Memory B cell (primary cell): ENCODE results near the gene ST6GALNAC3.
"Not testable (repeated sequence)": the region's sequence is repeated elsewhere in the genome, so short reads cannot be mapped to it uniquely, and the experiment has no call there.

Source experiments
- ATAC-seq: fragments of 150-1000 bp; cut with Tn5 transposase; 2 replicates; pipeline ENCODE4 v1.10.0; 2021; ENCODE audit warnings: low read depth, mild to moderate bottlenecking, moderate library complexity
- DNase-seq, 2 donors: peaks; one replicate each; pipeline ENCODE4 v3.0.0; 2022; ENCODE audit warnings: low spot score in 2 of 2
- H3K27ac Mint-ChIP-seq: one replicate; pipeline ENCODE4 v1.8.0; 2022; ENCODE audit warnings: mild to moderate bottlenecking, moderate library complexity, mixed read lengths
- H3K27me3 Mint-ChIP-seq: one replicate; pipeline ENCODE4 v1.8.0; 2022; ENCODE audit warnings: mixed read lengths
- H3K36me3 Mint-ChIP-seq: one replicate; pipeline ENCODE4 v1.8.0; 2022; ENCODE audit warnings: mild to moderate bottlenecking, mixed read lengths
- H3K4me1 Mint-ChIP-seq: one replicate; pipeline ENCODE4 v1.8.0; 2022; ENCODE audit warnings: mixed read lengths
- H3K4me3 Mint-ChIP-seq: one replicate; pipeline ENCODE4 v1.8.0; 2022; ENCODE audit warnings: mild to moderate bottlenecking, moderate library complexity, mixed read lengths
- H3K9me3 Mint-ChIP-seq: one replicate; pipeline ENCODE4 v1.8.0; 2022; ENCODE audit warnings: mixed read lengths

Gene ST6GALNAC3

GRCh38 chr1:76083189-76083588 is 8.6 kb downstream of the ST6GALNAC3 start:
- Mint-ChIP-seq H3K27ac (peak overlapping the region; percentile 51), H3K9me3 (no peaks in the 10 kb centered on the region), H3K36me3 (no peaks in the 10 kb centered on the region), H3K4me3 (peak overlapping the region; percentile 66), H3K4me1 (peaks cover 11% of the 10 kb centered on the region), H3K27me3 (peaks cover 2% of the 10 kb centered on the region)
- ATAC-seq, result peak; percentile 66
- no peak for DNase-seq

GRCh38 chr1:76084029-76084627 is 9.6 kb downstream of the ST6GALNAC3 start:
- ATAC-seq (no peak), DNase-seq (no peak)
- Mint-ChIP-seq H3K27ac (no peak overlapping the region), H3K27me3 (peaks cover 3% of the 10 kb centered on the region), H3K36me3 (no peaks in the 10 kb centered on the region), H3K4me1 (peaks cover 11% of the 10 kb centered on the region), H3K9me3 (no peaks in the 10 kb centered on the region), H3K4me3 (no peak overlapping the region)

GRCh38 chr1:76084685-76085084 is 10.1 kb downstream of the ST6GALNAC3 start:
- Mint-ChIP-seq H3K4me3 (no peak overlapping the region), H3K27me3 (peaks cover 2% of the 10 kb centered on the region), H3K27ac (no peak overlapping the region), H3K36me3 (no peaks in the 10 kb centered on the region), H3K9me3 (no peaks in the 10 kb centered on the region), H3K4me1 (peaks cover 11% of the 10 kb centered on the region)
- DNase-seq (no peak), ATAC-seq (no peak)

- Mint-ChIP-seq H3K4me3 (no peak overlapping the region), H3K36me3 (no peaks in the 10 kb centered on the region), H3K27ac (no peak overlapping the region), H3K9me3 (no peaks in the 10 kb centered on the region), H3K4me1 (peaks cover 11% of the 10 kb centered on the region), H3K27me3 (peaks cover 1% of the 10 kb centered on the region)
- ATAC-seq, result no peak
- no peak for DNase-seq
Observed at GRCh38 chr1:76086109-76086508, 11.6 kb downstream of the ST6GALNAC3 start.

- Mint-ChIP-seq H3K9me3 (no peaks in the 10 kb centered on the region), H3K4me1 (peaks cover 11% of the 10 kb centered on the region)
Observed at GRCh38 chr1:76086597-76086996, 12.1 kb downstream of the ST6GALNAC3 start.

GRCh38 chr1:76090283-76091203 is 16.0 kb downstream of the ST6GALNAC3 start:
- peaks cover 3% of the 10 kb centered on the region for H3K27me3 Mint-ChIP-seq
- DNase-seq (no peak), ATAC-seq (no peak)
- H3K36me3 Mint-ChIP-seq, result no peaks in the 10 kb centered on the region
- peaks cover 5% of the 10 kb centered on the region for H3K4me1 Mint-ChIP-seq
- H3K9me3 Mint-ChIP-seq, result no peaks in the 10 kb centered on the region
- H3K27ac Mint-ChIP-seq, result no peak overlapping the region
- H3K4me3 Mint-ChIP-seq, result no peak overlapping the region

More at GRCh38 chr1:76086597-76086996, 12.1 kb downstream of the ST6GALNAC3 start:
- no peak for DNase-seq
- Mint-ChIP-seq H3K27me3 (peaks cover 1% of the 10 kb centered on the region), H3K4me3 (no peak overlapping the region), H3K36me3 (no peaks in the 10 kb centered on the region), H3K27ac (no peak overlapping the region)
- no peak for ATAC-seq

GRCh38 chr1:76092812-76093211 is 18.3 kb downstream of the ST6GALNAC3 start:
- Mint-ChIP-seq H3K9me3 (peaks cover 3% of the 10 kb centered on the region), H3K27me3 (peaks cover 3% of the 10 kb centered on the region), H3K4me3 (no peak overlapping the region), H3K36me3 (peaks cover 2% of the 10 kb centered on the region), H3K4me1 (peaks cover 5% of the 10 kb centered on the region), H3K27ac (no peak overlapping the region)
- no peak for ATAC-seq
- no peak for DNase-seq

GRCh38 chr1:76093522-76094312 is 19.2 kb downstream of the ST6GALNAC3 start:
- Mint-ChIP-seq H3K9me3 (peaks cover 3% of the 10 kb centered on the region), H3K4me1 (peaks cover 5% of the 10 kb centered on the region), H3K36me3 (peaks cover 2% of the 10 kb centered on the region), H3K4me3 (no peak overlapping the region), H3K27me3 (peaks cover 2% of the 10 kb centered on the region), H3K27ac (no peak overlapping the region)
- DNase-seq (no peak), ATAC-seq (no peak)

GRCh38 chr1:76095802-76096201 is 21.3 kb downstream of the ST6GALNAC3 start:
- H3K27me3 Mint-ChIP-seq, result peaks cover 1% of the 10 kb centered on the region
- no peak overlapping the region for H3K27ac Mint-ChIP-seq
- peaks cover 4% of the 10 kb centered on the region for H3K9me3 Mint-ChIP-seq
- peaks cover 2% of the 10 kb centered on the region for H3K36me3 Mint-ChIP-seq
- H3K4me1 Mint-ChIP-seq, result peaks cover 3% of the 10 kb centered on the region
- ATAC-seq (no peak), DNase-seq (no peak)
- no peak overlapping the region for H3K4me3 Mint-ChIP-seq

- not testable (repeated sequence) for H3K27ac Mint-ChIP-seq, H3K27me3 Mint-ChIP-seq, H3K36me3 Mint-ChIP-seq, H3K4me1 Mint-ChIP-seq, ATAC-seq, DNase-seq, H3K4me3 Mint-ChIP-seq, H3K9me3 Mint-ChIP-seq
Observed at GRCh38 chr1:76097064-76097463, 22.5 kb downstream of the ST6GALNAC3 start.

GRCh38 chr1:76098845-76099244 is 24.3 kb downstream of the ST6GALNAC3 start:
- peaks cover 1% of the 10 kb centered on the region for H3K27me3 Mint-ChIP-seq

GRCh38 chr1:76101548-76101947 is 27.0 kb downstream of the ST6GALNAC3 start:
- DNase-seq (no peak), ATAC-seq (no peak)
- Mint-ChIP-seq H3K27me3 (no peaks in the 10 kb centered on the region), H3K9me3 (peaks cover 4% of the 10 kb centered on the region), H3K4me3 (no peak overlapping the region), H3K27ac (no peak overlapping the region), H3K4me1 (no peaks in the 10 kb centered on the region), H3K36me3 (peaks cover 2% of the 10 kb centered on the region)

More at GRCh38 chr1:76098845-76099244, 24.3 kb downstream of the ST6GALNAC3 start:
- no peak overlapping the region for H3K4me3 Mint-ChIP-seq
- ATAC-seq, result no peak
- H3K4me1 Mint-ChIP-seq, result peaks cover 3% of the 10 kb centered on the region
- no peak for DNase-seq
- peaks cover 2% of the 10 kb centered on the region for H3K36me3 Mint-ChIP-seq
- H3K27ac Mint-ChIP-seq, result no peak overlapping the region
- peaks cover 4% of the 10 kb centered on the region for H3K9me3 Mint-ChIP-seq

- Mint-ChIP-seq H3K27me3 (no peaks in the 10 kb centered on the region), H3K4me1 (no peaks in the 10 kb centered on the region), H3K27ac (no peak overlapping the region), H3K36me3 (peaks cover 2% of the 10 kb centered on the region), H3K9me3 (peaks cover 4% of the 10 kb centered on the region), H3K4me3 (no peak overlapping the region)
- ATAC-seq, result no peak
- DNase-seq, result no peak
Observed at GRCh38 chr1:76102046-76102445, 27.5 kb downstream of the ST6GALNAC3 start.

GRCh38 chr1:76103034-76103433 is 28.5 kb downstream of the ST6GALNAC3 start:
- no peaks in the 10 kb centered on the region for H3K4me1 Mint-ChIP-seq
- peaks cover 1% of the 10 kb centered on the region for H3K9me3 Mint-ChIP-seq
- H3K4me3 Mint-ChIP-seq, result no peak overlapping the region
- DNase-seq, result no peak
- H3K27ac Mint-ChIP-seq, result no peak overlapping the region
- no peaks in the 10 kb centered on the region for H3K27me3 Mint-ChIP-seq
- ATAC-seq, result no peak
- H3K36me3 Mint-ChIP-seq, result no peaks in the 10 kb centered on the region
